Naive thymus-derived CD8-positive, alpha-beta T cell (primary cell): ENCODE data around the gene SDK2. TPM values are rescaled to one million over a fixed set of nuclear protein-coding genes. Genes with fewer than 3 reads are reported as not detected.

Source experiments
- ATAC-seq, 2 donors: fragments of 150-1000 bp; cut with Tn5 transposase in 1 of 2; sonication (Bioruptor Pico), chemical (Tn5 transposase) in 1 of 2; 1 replicate in 1 of 2; 2 replicates in 1 of 2; pipeline ENCODE4 v1.10.0; 2021; ENCODE audit warnings: mild to moderate bottlenecking in 2 of 2, moderate library complexity in 2 of 2
- POLR2A ChIA-PET: fragments of 350-600 bp; sonication (Branson Sonifier 250); formaldehyde crosslinking; loops from one replicate; lab custom pipeline; 2021; ENCODE audit warnings: antibody characterized with exemption; lab: Charles Lee
- DNase-seq, 10 donors: peaks; one replicate each; pipeline versions ENCODE4 v3.0.0 to v3.0.0-alpha.2; 2020 to 2022
- H3K27ac Mint-ChIP-seq, 10 donors: one replicate each; pipeline ENCODE4 v1.8.0; 2020 to 2022; ENCODE audit warnings: mild to moderate bottlenecking in 10 of 10, mixed read lengths in 10 of 10, moderate library complexity in 4 of 10, inconsistent platforms in 1 of 10
- H3K27me3 Mint-ChIP-seq, 5 donors: one replicate each; pipeline ENCODE4 v1.8.0; 2021 to 2022; ENCODE audit warnings: mixed read lengths in 5 of 5
- H3K36me3 Mint-ChIP-seq, 3 donors: one replicate each; pipeline ENCODE4 v1.8.0; 2020 to 2022; ENCODE audit warnings: mixed read lengths in 3 of 3, mild to moderate bottlenecking in 2 of 3, inconsistent platforms in 1 of 3
- H3K4me1 Mint-ChIP-seq, 4 donors: one replicate each; pipeline ENCODE4 v1.8.0; 2021 to 2022; ENCODE audit warnings: mixed read lengths in 4 of 4
- H3K4me3 Mint-ChIP-seq, 10 donors: one replicate each; pipeline ENCODE4 v1.8.0; 2020 to 2022; ENCODE audit warnings: mild to moderate bottlenecking in 10 of 10, mixed read lengths in 10 of 10, moderate library complexity in 6 of 10, inconsistent platforms in 1 of 10
- H3K9me3 Mint-ChIP-seq, 9 donors: one replicate each; pipeline ENCODE4 v1.8.0; 2020 to 2022; ENCODE audit warnings: mixed read lengths in 9 of 9, mild to moderate bottlenecking in 3 of 9, inconsistent platforms in 1 of 9, moderate library complexity in 1 of 9
- polyA plus RNA-seq, 3 donors: library from polyadenylated mRNA; unstranded; fragments of 300-500 nt; fragmentation: Illumina TruSeq; gene quantifications; one replicate each; pipeline ENCODE4 v1.2.3, GENCODE V29; 2021
- total RNA-seq, 8 experiments: library from RNA in 2 of 8; stranded (reverse) in 2 of 8; gene quantifications; one replicate each; pipeline ENCODE4 v1.2.3 and lab custom pipeline; 2021 to 2026

Gene SDK2
- total and polyA plus RNA-seq, 5 experiments from 2014 or later, result 0.27 to 11.3 (median 4.2) TPM

DNA sequence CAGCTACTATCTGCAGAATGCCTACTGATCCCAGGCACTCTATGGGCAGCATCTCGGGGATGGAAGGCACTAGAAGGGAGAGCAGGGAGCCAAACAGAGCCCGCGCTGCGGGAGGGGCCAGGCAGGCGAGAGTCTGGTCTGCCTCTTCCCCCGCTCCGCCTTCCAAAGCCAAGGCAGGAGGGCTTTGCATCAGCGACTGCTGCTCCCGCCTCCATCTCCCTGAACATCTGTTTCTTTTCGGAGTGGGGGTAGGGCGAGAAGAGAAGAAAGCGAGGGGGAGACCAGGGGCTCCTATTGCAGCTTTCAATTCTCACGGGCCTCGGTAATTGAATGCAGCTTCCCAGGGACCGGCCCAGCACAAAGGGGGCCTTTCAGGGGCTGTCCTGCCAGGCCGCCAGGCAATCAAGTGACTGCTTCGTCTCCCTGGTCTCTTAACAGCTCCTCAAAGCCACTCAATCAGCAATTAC, 301.0 kb downstream of the SDK2 start:
- no peak overlapping the region for H3K27ac Mint-ChIP-seq
- no peak overlapping the region for H3K4me3 Mint-ChIP-seq
- peaks cover 0 to 3% (median 2%) of the 10 kb centered on the region in 3 donors for H3K36me3 Mint-ChIP-seq
- H3K27me3 Mint-ChIP-seq, result no peaks in the 10 kb centered on the region
- POLR2A ChIA-PET, result no interaction called here
- H3K4me1 Mint-ChIP-seq, result peaks cover 0 to 3% (median 0%) of the 10 kb centered on the region in 4 donors
- ATAC-seq (no peak), DNase-seq (no peak)
- H3K9me3 Mint-ChIP-seq, result no peaks in the 10 kb centered on the region

DNA sequence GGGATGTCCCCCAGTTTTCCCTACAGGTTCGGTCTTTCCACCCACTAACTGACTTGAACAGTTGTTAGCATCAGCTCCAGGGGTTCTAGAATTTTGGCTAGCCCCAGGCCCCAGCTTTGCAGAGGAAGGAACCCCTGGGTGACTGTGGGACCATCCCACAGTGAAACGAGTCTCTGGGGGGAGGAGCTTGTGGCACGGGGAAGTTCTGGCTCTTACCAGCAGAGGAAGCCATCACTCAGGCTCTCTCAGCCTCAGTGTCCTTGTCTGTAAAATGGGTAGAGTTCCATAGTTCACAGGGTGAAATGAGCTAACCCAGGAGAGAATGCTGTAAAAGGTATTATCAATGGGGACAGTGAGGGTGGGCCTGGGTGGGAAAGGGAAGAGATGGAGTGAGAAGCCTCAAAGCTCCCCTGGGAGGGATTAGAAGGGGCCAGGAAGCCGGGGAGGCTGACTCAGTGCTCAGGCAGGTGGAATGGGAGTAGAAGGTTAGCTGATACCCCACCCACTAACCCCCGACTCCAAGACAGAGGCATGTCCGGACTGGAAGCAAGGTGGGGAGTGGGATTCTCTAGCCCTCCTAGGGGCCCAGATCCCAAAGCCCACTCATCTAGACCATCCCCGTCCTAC, 301.6 kb downstream of the SDK2 start:
- ATAC-seq (no peak), DNase-seq (no peak)
- Mint-ChIP-seq H3K9me3 (no peaks in the 10 kb centered on the region), H3K27me3 (no peaks in the 10 kb centered on the region), H3K36me3 (peaks cover 0 to 3% (median 2%) of the 10 kb centered on the region in 3 donors), H3K4me3 (no peak overlapping the region), H3K27ac (no peak overlapping the region), H3K4me1 (peaks cover 0 to 3% (median 0%) of the 10 kb centered on the region in 4 donors)
- POLR2A ChIA-PET, result no interaction called here

DNA sequence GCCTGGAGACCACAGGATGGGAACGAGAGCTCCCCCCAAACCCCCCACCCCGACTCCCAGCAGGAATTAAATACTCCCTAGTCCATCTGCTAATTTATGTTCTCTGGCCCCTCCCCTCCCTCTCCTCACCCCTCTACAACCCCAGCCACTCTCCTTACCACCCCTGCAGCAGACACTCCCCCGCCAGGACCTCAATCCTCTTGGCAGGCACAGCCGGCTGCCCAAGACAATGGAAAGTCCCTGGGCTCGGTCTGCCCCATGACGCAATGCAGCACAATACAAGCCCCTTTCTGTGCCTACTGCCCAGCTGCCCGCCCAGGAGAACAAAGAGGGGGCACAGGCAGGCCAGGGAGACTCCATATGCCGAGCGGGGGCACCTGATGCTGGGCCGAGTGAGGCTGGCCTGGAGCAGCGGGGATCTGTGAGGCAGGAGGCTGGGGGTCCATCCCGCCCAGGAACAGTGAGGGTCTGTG, 302.2 kb downstream of the SDK2 start:
- DNase-seq, result no peak
- no peaks in the 10 kb centered on the region for H3K9me3 Mint-ChIP-seq
- H3K4me1 Mint-ChIP-seq, result peaks cover 0 to 3% (median 0%) of the 10 kb centered on the region in 4 donors
- no peaks in the 10 kb centered on the region for H3K27me3 Mint-ChIP-seq
- H3K36me3 Mint-ChIP-seq, result peaks cover 0 to 3% (median 2%) of the 10 kb centered on the region in 3 donors
- no peak for ATAC-seq
- no peak overlapping the region for H3K27ac Mint-ChIP-seq
- POLR2A ChIA-PET, result no interaction called here
- H3K4me3 Mint-ChIP-seq, result no peak overlapping the region

DNA sequence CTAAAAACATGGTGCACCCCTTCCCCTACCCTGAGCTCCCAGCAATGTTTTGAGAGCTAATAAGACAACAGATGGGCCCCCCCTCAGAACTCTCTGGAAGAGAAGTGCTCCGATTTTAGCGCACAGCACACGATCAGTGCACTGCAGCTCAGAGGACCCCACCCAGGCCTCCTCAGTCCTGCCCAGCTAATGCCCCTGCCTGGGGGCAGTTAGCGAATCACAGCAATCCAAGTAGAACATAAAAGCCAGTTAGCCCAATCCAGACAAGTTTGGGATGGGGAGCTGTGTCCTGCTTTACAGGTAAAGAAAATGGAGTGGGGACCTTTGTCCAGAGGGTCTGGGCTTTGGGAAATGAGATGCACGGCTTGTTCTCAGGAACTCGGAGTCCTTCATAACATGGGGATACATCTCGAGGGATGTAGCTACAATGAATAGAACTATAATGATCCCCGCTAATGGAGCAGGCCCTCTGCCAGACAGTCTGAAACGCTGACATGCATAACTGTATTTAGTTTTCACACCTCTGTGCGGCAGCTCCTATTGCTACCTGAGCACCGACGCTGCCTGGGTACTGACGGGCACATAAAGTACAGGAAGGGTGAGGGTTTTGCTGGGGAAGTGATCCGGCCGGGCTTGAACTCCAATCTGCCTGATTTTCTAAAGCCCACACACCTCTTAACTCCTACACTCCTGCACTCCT, 302.7 kb downstream of the SDK2 start:
- H3K4me1 Mint-ChIP-seq, result peaks cover 0 to 3% (median 0%) of the 10 kb centered on the region in 4 donors
- POLR2A ChIA-PET, result no interaction called here
- H3K27me3 Mint-ChIP-seq, result no peaks in the 10 kb centered on the region

DNA sequence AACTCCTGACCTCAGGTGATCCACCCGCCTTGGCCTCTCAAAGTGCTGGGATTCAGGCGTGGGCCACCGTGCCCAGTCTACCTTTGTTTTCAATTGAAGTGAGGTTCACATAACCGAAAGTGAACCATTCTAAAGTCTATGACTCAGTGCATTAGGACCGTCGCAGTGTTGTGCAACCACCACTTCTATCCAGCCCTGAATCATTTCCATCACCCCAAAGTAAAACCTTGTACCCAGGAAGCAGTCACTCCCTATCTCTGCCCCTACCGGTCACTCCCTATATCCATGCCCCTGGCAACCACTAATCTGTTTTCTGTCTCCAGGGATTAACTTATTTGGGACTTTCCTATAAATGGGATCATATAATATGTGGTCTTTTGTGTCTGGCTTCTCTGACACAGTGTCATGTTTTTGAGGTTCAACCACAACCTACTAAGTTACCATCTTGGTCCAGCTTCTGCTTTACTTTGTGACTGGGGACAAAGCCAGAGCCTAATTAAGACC, 304.1 kb downstream of the SDK2 start:
- H3K4me1 Mint-ChIP-seq, result peaks cover 0 to 3% (median 0%) of the 10 kb centered on the region in 4 donors
- ATAC-seq, result no peak
- H3K4me3 Mint-ChIP-seq, result no peak overlapping the region

More for the DNA sequence above, 302.7 kb downstream of the SDK2 start:
- Mint-ChIP-seq H3K36me3 (peaks cover 0 to 3% (median 2%) of the 10 kb centered on the region in 3 donors), H3K27ac (no peak overlapping the region), H3K4me3 (no peak overlapping the region), H3K9me3 (no peaks in the 10 kb centered on the region)
- ATAC-seq (no peak), DNase-seq (no peak)

GRCh38 chr17:73338566-73339197, 305.6 kb downstream of the SDK2 start:
- no peak overlapping the region for H3K27ac Mint-ChIP-seq
- H3K4me3 Mint-ChIP-seq, result no peak overlapping the region
- DNase-seq (no peak), ATAC-seq (no peak)
- H3K4me1 Mint-ChIP-seq, result peaks cover 0 to 3% (median 0%) of the 10 kb centered on the region in 4 donors
- H3K9me3 Mint-ChIP-seq, result no peaks in the 10 kb centered on the region
- H3K27me3 Mint-ChIP-seq, result no peaks in the 10 kb centered on the region
- POLR2A ChIA-PET, result no interaction called here
- peaks cover 0 to 3% (median 2%) of the 10 kb centered on the region in 3 donors for H3K36me3 Mint-ChIP-seq

More for the DNA sequence above, 304.1 kb downstream of the SDK2 start:
- H3K9me3 Mint-ChIP-seq, result no peaks in the 10 kb centered on the region
- peak overlapping the region in 1 of 10 donors; percentile 80 for H3K27ac Mint-ChIP-seq
- peaks cover 0 to 3% (median 2%) of the 10 kb centered on the region in 3 donors for H3K36me3 Mint-ChIP-seq
- POLR2A ChIA-PET, result no interaction called here
- no peaks in the 10 kb centered on the region for H3K27me3 Mint-ChIP-seq
- no peak for DNase-seq

- Mint-ChIP-seq H3K4me1 (peaks cover 0 to 3% (median 0%) of the 10 kb centered on the region in 4 donors), H3K27me3 (no peaks in the 10 kb centered on the region), H3K9me3 (no peaks in the 10 kb centered on the region), H3K4me3 (no peak overlapping the region), H3K27ac (no peak overlapping the region), H3K36me3 (peaks cover 0 to 3% (median 2%) of the 10 kb centered on the region in 3 donors)
- POLR2A ChIA-PET, result no interaction called here
- DNase-seq (no peak), ATAC-seq (no peak)
Observed at GRCh38 chr17:73338050-73338521, 306.2 kb downstream of the SDK2 start.

GRCh38 chr17:73337330-73337710, 306.9 kb downstream of the SDK2 start:
- no peaks in the 10 kb centered on the region for H3K9me3 Mint-ChIP-seq
- DNase-seq (no peak), ATAC-seq (no peak)
- no peaks in the 10 kb centered on the region for H3K27me3 Mint-ChIP-seq
- no peak overlapping the region for H3K4me3 Mint-ChIP-seq
- POLR2A ChIA-PET, result no interaction called here
- H3K4me1 Mint-ChIP-seq, result peaks cover 0 to 3% (median 0%) of the 10 kb centered on the region in 4 donors
- H3K36me3 Mint-ChIP-seq, result peaks cover 0 to 3% (median 2%) of the 10 kb centered on the region in 3 donors
- no peak overlapping the region for H3K27ac Mint-ChIP-seq

DNA sequence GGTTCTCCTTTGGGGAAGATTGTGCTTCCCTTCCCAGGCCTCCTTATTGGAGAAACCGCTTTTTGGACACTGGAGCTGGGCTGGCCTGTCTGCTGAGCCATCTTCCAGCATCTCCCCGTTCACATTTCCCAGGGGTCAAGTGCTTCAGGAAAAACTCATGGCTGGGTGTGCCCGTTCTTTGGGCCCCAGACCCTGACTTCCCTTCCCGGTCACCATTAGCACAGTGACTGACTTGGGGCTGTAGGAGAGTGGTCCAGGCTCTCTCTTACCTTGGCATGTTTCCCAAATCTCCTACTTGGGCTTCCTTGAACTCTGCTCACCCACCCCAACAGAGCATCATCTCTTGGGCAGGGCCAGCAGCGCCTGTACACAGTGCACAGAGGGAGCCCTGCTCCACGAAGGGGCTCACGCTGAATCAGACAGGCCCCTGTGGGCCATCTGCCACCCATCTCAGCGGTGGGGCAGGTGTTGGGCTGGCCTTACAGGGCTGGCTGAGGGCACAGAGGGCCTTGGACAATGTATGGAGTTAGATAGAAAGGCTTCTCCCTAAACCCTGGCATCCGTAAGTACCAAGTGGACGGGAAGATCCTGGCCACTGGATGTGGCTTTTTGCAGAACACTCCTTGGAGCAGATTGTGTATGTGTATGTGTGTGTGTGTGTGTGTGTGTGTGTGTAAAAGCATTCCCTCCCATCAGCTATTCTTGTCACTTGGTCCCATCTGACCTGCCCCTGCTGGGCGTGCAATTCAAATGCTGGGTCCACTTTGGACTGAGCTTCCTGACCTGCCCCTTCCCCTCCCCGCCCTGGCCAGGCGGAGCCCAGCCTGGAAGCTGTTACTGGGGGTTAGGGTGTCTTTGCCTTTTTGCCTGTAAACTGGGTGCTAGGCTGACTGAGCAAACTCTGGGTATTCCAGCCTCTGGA, 307.6 kb downstream of the SDK2 start:
- peaks cover 0 to 3% (median 0%) of the 10 kb centered on the region in 4 donors for H3K4me1 Mint-ChIP-seq
- POLR2A ChIA-PET, result no interaction called here
- ATAC-seq (no peak), DNase-seq (no peak)
- H3K9me3 Mint-ChIP-seq, result no peaks in the 10 kb centered on the region
- H3K27ac Mint-ChIP-seq, result peak overlapping the region in 1 of 10 donors; percentile 65
- H3K36me3 Mint-ChIP-seq, result peaks cover 0 to 3% (median 2%) of the 10 kb centered on the region in 3 donors
- H3K4me3 Mint-ChIP-seq, result no peak overlapping the region
- H3K27me3 Mint-ChIP-seq, result no peaks in the 10 kb centered on the region

DNA sequence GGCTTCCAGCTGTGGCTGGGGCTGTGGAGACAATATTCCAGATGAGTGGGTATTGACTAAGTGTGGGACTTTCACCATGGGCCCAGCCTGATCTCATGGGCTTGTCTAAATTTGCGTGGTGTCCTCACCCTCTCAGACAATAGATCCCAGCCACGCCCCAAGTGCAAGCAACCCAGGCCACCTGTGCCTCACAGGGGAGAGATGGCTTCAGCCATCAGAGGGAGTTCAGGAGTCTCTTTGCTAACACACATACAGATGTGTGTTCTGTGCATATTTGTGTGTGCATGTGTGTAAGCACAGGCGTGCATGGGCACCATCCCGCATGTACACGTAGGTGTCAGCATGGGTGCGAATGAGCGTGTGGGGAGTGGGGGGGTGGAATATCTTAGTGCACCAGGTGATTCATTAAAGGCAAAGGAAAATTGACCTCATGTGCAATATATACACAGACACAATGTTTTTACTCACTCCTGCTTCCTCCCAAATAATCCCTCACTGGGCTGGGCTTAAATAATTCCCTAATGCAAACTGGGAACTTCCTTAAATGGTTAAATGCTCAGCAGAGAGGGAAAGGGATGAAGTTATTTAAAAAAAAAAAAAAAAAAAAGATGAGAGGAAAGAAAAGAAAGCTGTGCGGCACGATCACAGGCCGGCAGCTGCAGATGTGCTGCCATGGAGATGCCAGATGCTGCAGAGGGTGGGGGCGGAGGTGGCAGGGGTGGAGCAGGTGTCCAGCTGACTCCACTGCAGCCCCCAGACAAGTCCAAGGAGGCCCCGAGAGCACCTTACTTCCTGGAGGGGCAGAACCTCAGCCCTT, 308.4 kb downstream of the SDK2 start:
- POLR2A ChIA-PET, result no interaction called here
- no peak overlapping the region for H3K4me3 Mint-ChIP-seq
- H3K36me3 Mint-ChIP-seq, result peaks cover 0 to 3% (median 2%) of the 10 kb centered on the region in 3 donors
- DNase-seq, result no peak
- no peak for ATAC-seq
- peaks cover 0 to 3% (median 0%) of the 10 kb centered on the region in 4 donors for H3K4me1 Mint-ChIP-seq
- H3K9me3 Mint-ChIP-seq, result no peaks in the 10 kb centered on the region
- H3K27me3 Mint-ChIP-seq, result no peaks in the 10 kb centered on the region
- H3K27ac Mint-ChIP-seq, result no peak overlapping the region

DNA sequence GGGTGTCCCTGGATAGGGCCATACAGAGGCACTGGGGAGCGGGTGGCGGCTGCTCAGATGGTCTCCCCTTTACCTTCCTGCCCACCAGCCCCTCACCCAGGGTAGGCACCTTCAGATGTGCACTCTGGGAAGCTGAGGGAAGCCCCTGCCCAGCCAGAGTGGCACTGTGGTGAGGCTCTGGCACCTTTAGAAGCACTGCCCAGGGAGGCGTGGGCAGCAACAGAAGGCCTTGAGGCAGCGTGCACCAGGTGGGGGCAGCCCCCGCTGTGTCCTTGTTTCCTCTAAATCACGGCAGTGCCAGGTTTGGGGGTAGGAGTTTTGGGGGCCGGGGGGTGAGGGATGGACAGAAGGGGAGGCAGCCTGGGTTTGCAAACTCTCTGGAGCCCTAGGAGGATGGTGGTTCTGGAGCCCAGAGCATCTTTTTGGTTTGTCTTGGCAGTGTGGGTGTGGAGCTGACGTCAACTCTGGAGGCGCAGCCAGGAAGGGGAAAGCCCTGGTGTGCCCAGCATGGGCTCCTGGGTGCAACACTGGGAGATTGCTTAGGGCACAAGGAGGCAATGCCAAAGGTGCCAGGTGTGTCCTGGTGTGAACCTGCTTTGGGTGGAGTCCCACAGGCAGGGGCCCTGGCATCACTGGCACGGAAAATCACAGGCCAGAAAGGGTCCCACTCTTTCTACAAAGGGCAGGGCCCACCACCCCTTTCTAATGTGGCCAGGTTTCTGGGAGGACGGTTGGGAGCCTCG, 309.3 kb downstream of the SDK2 start:
- Mint-ChIP-seq H3K27ac (no peak overlapping the region), H3K36me3 (peaks cover 0 to 3% (median 2%) of the 10 kb centered on the region in 3 donors), H3K4me1 (peaks cover 0 to 3% (median 0%) of the 10 kb centered on the region in 4 donors), H3K4me3 (no peak overlapping the region), H3K9me3 (no peaks in the 10 kb centered on the region), H3K27me3 (no peaks in the 10 kb centered on the region)
- ATAC-seq, result no peak
- POLR2A ChIA-PET, result no interaction called here
- no peak for DNase-seq
